ENCODE measurements around the gene HPS1.

GRCh38 chr10:98410759-98411158 lies 36.0 kb downstream of the HPS1 start:
- TF ChIP-seq CTCF (IDR thresholded peaks at IDR 0.05) (no peak), POLR2A (IDR thresholded peaks at IDR 0.05) (no peak)
